NK-92 (cell line): ENCODE data around the gene CCDC112.

Experiments
- DNase-seq: peaks from one replicate; lab custom pipeline; 2025; ENCODE audit not compliant: unreplicated experiment; lab: John Stamatoyannopoulos, UW

CCDC112 gene

GRCh38 chr5:115317736-115318135 is 21.3 kb upstream of the CCDC112 start:
- no peak for DNase-seq

- no peak for DNase-seq
Observed at GRCh38 chr5:115317320-115317719, 20.9 kb upstream of the CCDC112 start.

GRCh38 chr5:115313632-115314031 is 17.2 kb upstream of the CCDC112 start:
- DNase-seq = no peak

GRCh38 chr5:115313052-115313451 is 16.6 kb upstream of the CCDC112 start:
- no peak for DNase-seq

GRCh38 chr5:115309751-115310370 is 13.4 kb upstream of the CCDC112 start:
- no peak for DNase-seq

- DNase-seq = no peak
Observed at GRCh38 chr5:115308815-115309214, 12.4 kb upstream of the CCDC112 start.

- DNase-seq = no peak
Observed at GRCh38 chr5:115306011-115306536, 9.6 kb upstream of the CCDC112 start.

- no peak for DNase-seq
Observed at GRCh38 chr5:115304496-115304895, 8.0 kb upstream of the CCDC112 start.

GRCh38 chr5:115298811-115299210 is 2.4 kb upstream of the CCDC112 start:
- DNase-seq = no peak

- no peak for DNase-seq
Observed at GRCh38 chr5:115297031-115297430, 577 bp upstream of the CCDC112 start.

GRCh38 chr5:115295777-115296123 is 704 bp downstream of the CCDC112 start:
- DNase-seq = no peak

GRCh38 chr5:115291397-115291796 is 5.1 kb downstream of the CCDC112 start:
- DNase-seq = no peak

- DNase-seq = no peak
Observed at GRCh38 chr5:115289104-115289503, 7.3 kb downstream of the CCDC112 start.

GRCh38 chr5:115284021-115284420 is 12.4 kb downstream of the CCDC112 start:
- no peak for DNase-seq

- no peak for DNase-seq
Observed at GRCh38 chr5:115282131-115282530, 14.3 kb downstream of the CCDC112 start.

GRCh38 chr5:115274584-115274983 is 21.9 kb downstream of the CCDC112 start:
- DNase-seq = no peak

GRCh38 chr5:115272297-115272958 is 24.0 kb downstream of the CCDC112 start:
- no peak for DNase-seq

GRCh38 chr5:115271295-115272050 is 25.0 kb downstream of the CCDC112 start:
- no peak for DNase-seq

GRCh38 chr5:115267617-115268016 is 28.8 kb downstream of the CCDC112 start:
- DNase-seq = no peak

- no peak for DNase-seq
Observed at GRCh38 chr5:115265220-115265619, 31.2 kb downstream of the CCDC112 start.

- no peak for DNase-seq
Observed at GRCh38 chr5:115264786-115265185, 31.7 kb downstream of the CCDC112 start.

- no peak for DNase-seq
Observed at GRCh38 chr5:115263078-115263380, 33.4 kb downstream of the CCDC112 start.
